GM12873 (cell line): ENCODE data around the gene C1orf141.

Experiments
- CTCF ChIP-seq: IDR thresholded peaks from 2 replicates; pipeline ENCODE4 v1.5.1; 2012; ENCODE audit warnings: low read depth, mild to moderate bottlenecking, moderate library complexity, low read length, control low read depth; ENCODE audit not compliant: insufficient read depth; ENCODE audit errors: missing control alignments

The C1orf141 gene

GRCh38 chr1:67169932-67170331 lies 35.2 kb upstream of the C1orf141 start:
- no peak for TF ChIP-seq CTCF

- no peak for TF ChIP-seq CTCF
Observed at GRCh38 chr1:67169496-67169895, 34.7 kb upstream of the C1orf141 start.

GRCh38 chr1:67166196-67166595 lies 31.4 kb upstream of the C1orf141 start, which contains the start of gene IL23R:
TSS of gene IL23R (plus strand) at chr1:67166454. CDS start at chr1:67168121, 1,667 bp downstream.
- no peak for TF ChIP-seq CTCF

- no peak for TF ChIP-seq CTCF
Observed at GRCh38 chr1:67165468-67166041, 30.8 kb upstream of the C1orf141 start.

GRCh38 chr1:67162954-67163353 lies 28.2 kb upstream of the C1orf141 start:
- no peak for TF ChIP-seq CTCF

GRCh38 chr1:67159233-67159632 lies 24.5 kb upstream of the C1orf141 start:
- no peak for TF ChIP-seq CTCF

GRCh38 chr1:67158401-67158800 lies 23.6 kb upstream of the C1orf141 start:
- no peak for TF ChIP-seq CTCF
